GM21723 (cell line): ENCODE data around the gene SHANK2.

Experiments used
- ATAC-seq: cut with Tn5 transposase; IDR thresholded peaks from one replicate; pipeline ENCODE4 v1.9.1; 2021; ENCODE audit warnings: mild to moderate bottlenecking, moderate library complexity; ENCODE audit not compliant: unreplicated experiment

Gene SHANK2

DNA sequence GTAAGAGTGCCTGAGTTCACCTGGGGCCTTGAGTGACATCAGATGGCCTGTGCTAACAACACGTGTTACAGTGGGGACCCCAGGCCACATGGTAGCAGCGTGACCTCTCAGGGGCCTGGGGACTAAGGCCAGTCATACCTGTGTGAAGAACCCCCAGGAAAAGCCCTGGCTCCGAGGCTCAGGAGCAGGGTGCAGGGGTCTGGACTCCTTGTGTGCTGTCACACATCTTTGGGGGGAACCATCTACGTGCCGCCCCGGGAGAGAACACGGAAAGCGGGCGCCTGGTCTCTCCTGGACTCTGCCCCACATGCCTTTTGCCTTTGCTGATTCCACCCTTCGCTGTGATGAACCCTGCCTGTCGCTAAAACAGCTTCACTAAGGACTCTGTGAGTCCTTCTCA is 48.7 kb downstream of the SHANK2 start:
- ATAC-seq = no peak

DNA sequence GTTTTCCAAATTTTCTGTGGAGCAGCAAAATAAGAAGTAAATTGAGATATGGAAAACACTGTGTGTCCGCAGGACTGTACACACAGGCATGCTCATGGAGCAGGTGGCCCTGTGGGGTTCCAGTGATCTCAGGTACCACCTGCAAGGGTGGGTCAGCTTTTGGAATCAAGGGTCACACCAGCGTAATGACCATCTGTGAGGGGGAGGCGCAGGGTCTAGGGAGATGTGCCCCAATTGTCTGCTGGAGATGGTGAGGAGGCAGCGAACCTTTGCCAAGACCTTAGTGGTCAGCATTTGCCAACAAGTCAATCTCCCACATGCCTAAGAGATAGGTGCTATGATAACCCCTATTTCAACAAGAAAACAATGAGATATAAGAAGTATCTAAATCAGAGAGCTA is 49.4 kb downstream of the SHANK2 start:
- ATAC-seq = no peak

DNA sequence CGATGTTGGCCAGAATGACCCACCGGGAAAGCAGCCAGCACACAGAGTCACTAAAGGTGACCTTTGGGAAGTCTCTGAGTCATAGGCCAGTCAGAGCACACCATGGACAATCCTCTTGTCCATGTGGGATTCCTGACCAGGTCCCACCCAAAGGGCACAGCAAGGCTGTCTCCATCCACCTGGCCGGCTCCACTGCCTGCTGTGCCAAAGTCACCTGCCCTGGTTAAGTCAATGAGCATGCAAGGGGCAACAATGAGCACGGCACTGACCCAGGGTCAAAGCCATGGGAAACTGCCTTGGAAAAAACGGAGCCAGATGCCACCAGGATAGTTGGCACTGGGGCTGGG is 49.8 kb downstream of the SHANK2 start:
- no peak for ATAC-seq
